Heart left ventricle (tissue), 13 donors: ENCODE results near the gene SULF2.

Experiments
- CTCF ChIP-seq, 12 donors: fragments of 200-600 bp; sonication (generic) in 4 of 12; IDR thresholded peaks; one replicate each; pipeline versions ENCODE4 v1.5.0 to v1.8.0; 2018 to 2022; ENCODE audit warnings: antibody characterized with exemption in 12 of 12, mild to moderate bottlenecking in 5 of 12
- POLR2A ChIP-seq, 2 donors: fragments of 450-650 bp; IDR thresholded peaks; one replicate each; pipeline ENCODE4 v1.6.1; 2017; ENCODE audit warnings: antibody characterized with exemption in 2 of 2, mild to moderate bottlenecking in 2 of 2, moderate library complexity in 2 of 2
- donor health status: ischemic (EF 13 %, LVEDD 7.1; RV severe dilation, severe dysfunction).
- donor health status: DM: no; HTN: yes; CAD: no.
- donor health status: DM: no; HTN: no; CAD: no.
- donor health status: ischemic (EF 25% LVEDD 6.9; RV normal size, moderate dysfunction).
- donor health status: ischemic (EF 25% LVEDD 5.7; RV mildly dilated, moderate dysfunction).
- donor health status: ischemic (EF 35%, LVEDD 5.7; RV mildly dilated, moderate dysfunction).
- donor health status: nonischemic (EF 11% LVEDD 7.7; RV severe dilation, severe dysfunction).
- donor health status: DM: yes; HTN: yes; CAD: no.
- donor health status: PGD.
- donor health status: ischemic (EF 29% LVEDD 5.4; RV normal size, mild dysfunction).
- donor health status: nonischemic (EF 23%, LVEDD 6.1; RV moderate dilation, normal function).

GRCh38 chr20:47770935-47771334 is 14.3 kb downstream of the SULF2 start:
- TF ChIP-seq CTCF (IDR thresholded peaks at IDR 0.05) (no peak), POLR2A (IDR thresholded peaks at IDR 0.05) (no peak)
